Neural cell (in vitro differentiated cells): ENCODE results near the gene RAB2B. TPM values are rescaled to one million over a fixed set of nuclear protein-coding genes. Genes with fewer than 3 reads are reported as not detected.

ENCODE experiments used
- H2AFZ ChIP-seq: fragments of 200-600, 300-800 bp; sonication (generic), shearing (Covaris generic); 2 replicates; pipeline ENCODE4 v1.6.0; 2014; ENCODE audit warnings: low read depth, mild to moderate bottlenecking, antibody characterized with exemption, low read length, moderate library complexity
- H3F3A ChIP-seq: fragments of 200-600 bp; shearing (Covaris generic); 2 replicates; pipeline ENCODE4 v1.6.1; 2016; ENCODE audit warnings: mild to moderate bottlenecking, moderate library complexity, mixed read lengths, antibody characterized with exemption, low read length; ENCODE audit not compliant: insufficient read depth, poor library complexity, severe bottlenecking
- H3K27ac ChIP-seq: fragments of 200-600, 300-800 bp; sonication (generic), shearing (Covaris generic); 2 replicates; pipeline ENCODE4 v1.5.1; 2014; ENCODE audit warnings: mild to moderate bottlenecking, low read length, moderate library complexity
- H3K27me3 ChIP-seq: fragments of 300-800, 200-600 bp; sonication (generic), shearing (Covaris generic); 2 replicates; pipeline ENCODE4 v1.6.0; 2014; ENCODE audit warnings: mild to moderate bottlenecking, low read depth, low read length, moderate library complexity; ENCODE audit not compliant: insufficient read depth
- H3K36me3 ChIP-seq: fragments of 300-800, 200-600 bp; sonication (generic), shearing (Covaris generic); 2 replicates; pipeline ENCODE4 v1.5.1; 2014; ENCODE audit warnings: mild to moderate bottlenecking, antibody characterized with exemption, low read length, moderate library complexity; ENCODE audit not compliant: insufficient read depth
- H3K4me2 ChIP-seq: fragments of 300-800, 200-600 bp; sonication (generic), shearing (Covaris generic); 2 replicates; pipeline ENCODE4 v1.6.0; 2014; ENCODE audit warnings: mild to moderate bottlenecking, low read length
- H3K4me3 ChIP-seq: fragments of 300-800, 200-600 bp; sonication (generic), shearing (Covaris generic); 2 replicates; pipeline ENCODE4 v1.5.1; 2014; ENCODE audit warnings: mild to moderate bottlenecking, low read length, moderate library complexity
- H3K79me2 ChIP-seq: fragments of 200-600 bp; shearing (Covaris generic); replicated peaks from 2 replicates; pipeline ENCODE4 v1.6.0; 2014; ENCODE audit warnings: mild to moderate bottlenecking, low read length, moderate library complexity; ENCODE audit not compliant: insufficient read depth
- H3K9ac ChIP-seq: fragments of 300-800, 200-600 bp; sonication (generic), shearing (Covaris generic); 2 replicates; pipeline ENCODE4 v1.6.1; 2016; ENCODE audit warnings: mild to moderate bottlenecking, low read length, mixed read lengths
- H3K9me2 ChIP-seq: fragments of 200-600 bp; shearing (Covaris generic); 2 replicates; pipeline ENCODE4 v1.6.1; 2016; ENCODE audit warnings: mild to moderate bottlenecking, low read length, mixed read lengths; ENCODE audit not compliant: insufficient read depth
- H3K9me3 ChIP-seq: fragments of 200-600, 300-800 bp; sonication (generic), shearing (Covaris generic); 2 replicates; pipeline ENCODE4 v1.6.1; 2016; ENCODE audit warnings: mild to moderate bottlenecking, mixed run types, low read length, moderate library complexity, mixed read lengths
- H4K20me1 ChIP-seq: fragments of 200-600 bp; shearing (Covaris generic); 2 replicates; pipeline ENCODE4 v1.6.1; 2016; ENCODE audit warnings: mild to moderate bottlenecking, mixed run types; ENCODE audit not compliant: insufficient read depth
- CTCF ChIP-seq: fragments of 450-650 bp; IDR thresholded peaks from 2 replicates; pipeline ENCODE4 v1.5.1; 2014; ENCODE audit warnings: antibody characterized with exemption, mild to moderate bottlenecking, moderate library complexity; ENCODE audit not compliant: poor library complexity, severe bottlenecking
- EP300 ChIP-seq: fragments of 450-650 bp; conservative IDR thresholded peaks from 2 replicates; pipeline ENCODE4 v1.6.1; 2014; ENCODE audit warnings: antibody characterized with exemption, mild to moderate bottlenecking, moderate library complexity; ENCODE audit not compliant: poor library complexity, severe bottlenecking
- EZH2 ChIP-seq: fragments of 200-600, 300-800 bp; shearing (Covaris generic), sonication (generic); IDR thresholded peaks from 2 replicates; pipeline ENCODE4 v1.6.1; 2014; ENCODE audit warnings: antibody characterized with exemption, low read length, borderline replicate concordance, mild to moderate bottlenecking; ENCODE audit not compliant: insufficient read depth, poor library complexity, severe bottlenecking
- MXI1 ChIP-seq: fragments of 450-650 bp; conservative IDR thresholded peaks from 2 replicates; pipeline ENCODE4 v1.6.1; 2014; ENCODE audit warnings: antibody characterized with exemption, mild to moderate bottlenecking; ENCODE audit not compliant: poor library complexity, severe bottlenecking
- POLR2AphosphoS5 ChIP-seq: IDR thresholded peaks from 2 replicates; pipeline ENCODE4 v1.6.1; 2012
- SMC3 ChIP-seq: fragments of 450-650 bp; conservative IDR thresholded peaks from 2 replicates; pipeline ENCODE4 v1.6.1; 2014; ENCODE audit warnings: antibody characterized with exemption, mild to moderate bottlenecking, moderate library complexity; ENCODE audit not compliant: poor library complexity
- TAF1 ChIP-seq: IDR thresholded peaks from 2 replicates; pipeline ENCODE4 v1.6.1; 2012; ENCODE audit warnings: low read depth
- polyA plus RNA-seq: library from polyadenylated mRNA; depleted of rRNA; stranded (reverse); fragments of >200 nt; gene quantifications from 2 replicates; pipeline ENCODE4 v1.2.3, GENCODE V29; 2014
- TF ChIP-seq, protein P1 (sequence below): IDR thresholded peaks from 2 replicates; pipeline ENCODE4 v1.6.1; 2012; ENCODE audit warnings: borderline replicate concordance

RAB2B gene
- polyA plus RNA-seq, 1 donor from 2014 or later: 47.9 TPM

- H3K36me3 ChIP-seq: peaks cover 4% of the 10 kb centered on the region
- peaks cover 34% of the 10 kb centered on the region for H3K79me2 ChIP-seq
- no peak overlapping the region for H3K9ac ChIP-seq
- no peak overlapping the region for H3K27ac ChIP-seq
- no peaks in the 10 kb centered on the region for H3K9me2 ChIP-seq
- no peaks in the 10 kb centered on the region for H3K27me3 ChIP-seq
- no peaks in the 10 kb centered on the region for H4K20me1 ChIP-seq
- H3K4me2 ChIP-seq: no peak overlapping the region
- no peak overlapping the region for H3K4me3 ChIP-seq
- H3F3A ChIP-seq: no peaks in the 10 kb centered on the region
- TF ChIP-seq SMC3 (no peak), EZH2 (no peak), EP300 (no peak), CTCF (no peak)
- H3K9me3 ChIP-seq: no peaks in the 10 kb centered on the region
- no peak overlapping the region for H2AFZ ChIP-seq
Observed at GRCh38 chr14:21505012-21505553, 28.3 kb upstream of the RAB2B start.

GRCh38 chr14:21503376-21503775, 26.6 kb upstream of the RAB2B start:
- no peak overlapping the region for H3K4me2 ChIP-seq
- H3K27me3 ChIP-seq: no peaks in the 10 kb centered on the region
- no peaks in the 10 kb centered on the region for H3F3A ChIP-seq
- no peak overlapping the region for H3K9ac ChIP-seq
- no peaks in the 10 kb centered on the region for H4K20me1 ChIP-seq
- peaks cover 20% of the 10 kb centered on the region for H3K79me2 ChIP-seq
- H3K4me3 ChIP-seq: no peak overlapping the region
- H3K9me2 ChIP-seq: no peaks in the 10 kb centered on the region
- H3K27ac ChIP-seq: no peak overlapping the region
- TF ChIP-seq, protein P1, sequence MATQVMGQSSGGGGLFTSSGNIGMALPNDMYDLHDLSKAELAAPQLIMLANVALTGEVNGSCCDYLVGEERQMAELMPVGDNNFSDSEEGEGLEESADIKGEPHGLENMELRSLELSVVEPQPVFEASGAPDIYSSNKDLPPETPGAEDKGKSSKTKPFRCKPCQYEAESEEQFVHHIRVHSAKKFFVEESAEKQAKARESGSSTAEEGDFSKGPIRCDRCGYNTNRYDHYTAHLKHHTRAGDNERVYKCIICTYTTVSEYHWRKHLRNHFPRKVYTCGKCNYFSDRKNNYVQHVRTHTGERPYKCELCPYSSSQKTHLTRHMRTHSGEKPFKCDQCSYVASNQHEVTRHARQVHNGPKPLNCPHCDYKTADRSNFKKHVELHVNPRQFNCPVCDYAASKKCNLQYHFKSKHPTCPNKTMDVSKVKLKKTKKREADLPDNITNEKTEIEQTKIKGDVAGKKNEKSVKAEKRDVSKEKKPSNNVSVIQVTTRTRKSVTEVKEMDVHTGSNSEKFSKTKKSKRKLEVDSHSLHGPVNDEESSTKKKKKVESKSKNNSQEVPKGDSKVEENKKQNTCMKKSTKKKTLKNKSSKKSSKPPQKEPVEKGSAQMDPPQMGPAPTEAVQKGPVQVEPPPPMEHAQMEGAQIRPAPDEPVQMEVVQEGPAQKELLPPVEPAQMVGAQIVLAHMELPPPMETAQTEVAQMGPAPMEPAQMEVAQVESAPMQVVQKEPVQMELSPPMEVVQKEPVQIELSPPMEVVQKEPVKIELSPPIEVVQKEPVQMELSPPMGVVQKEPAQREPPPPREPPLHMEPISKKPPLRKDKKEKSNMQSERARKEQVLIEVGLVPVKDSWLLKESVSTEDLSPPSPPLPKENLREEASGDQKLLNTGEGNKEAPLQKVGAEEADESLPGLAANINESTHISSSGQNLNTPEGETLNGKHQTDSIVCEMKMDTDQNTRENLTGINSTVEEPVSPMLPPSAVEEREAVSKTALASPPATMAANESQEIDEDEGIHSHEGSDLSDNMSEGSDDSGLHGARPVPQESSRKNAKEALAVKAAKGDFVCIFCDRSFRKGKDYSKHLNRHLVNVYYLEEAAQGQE: no peak
- no peak for TF ChIP-seq EZH2
- no peak for TF ChIP-seq TAF1
- TF ChIP-seq MXI1: no peak
- TF ChIP-seq POLR2AphosphoS5: peak; percentile 7
- no peaks in the 10 kb centered on the region for H3K9me3 ChIP-seq
- H3K36me3 ChIP-seq: peaks cover 4% of the 10 kb centered on the region
- H2AFZ ChIP-seq: no peak overlapping the region

DNA sequence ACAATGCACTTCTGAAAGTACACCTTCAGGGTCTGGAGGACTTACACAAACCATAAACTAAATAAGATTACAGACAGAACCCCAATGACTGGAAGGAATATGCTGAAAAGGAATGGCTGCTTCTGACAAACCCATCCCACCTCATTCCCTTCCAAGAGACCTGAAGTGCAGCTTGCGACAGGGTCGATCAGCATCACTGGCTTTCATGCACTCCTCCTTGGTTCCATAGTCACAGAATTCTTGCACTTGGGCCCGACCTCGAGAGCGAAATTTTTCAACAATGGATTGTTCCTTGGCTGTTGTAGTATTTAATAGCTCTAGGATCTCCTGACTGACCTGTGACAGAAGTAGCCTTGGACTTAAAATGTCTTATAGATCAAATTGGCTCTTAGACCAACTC, 24.8 kb upstream of the RAB2B start:
- H2AFZ ChIP-seq: no peak overlapping the region
- H3K9me3 ChIP-seq: no peaks in the 10 kb centered on the region
- no peaks in the 10 kb centered on the region for H3F3A ChIP-seq
- H3K9ac ChIP-seq: no peak overlapping the region
- H3K27me3 ChIP-seq: no peaks in the 10 kb centered on the region
- no peaks in the 10 kb centered on the region for H4K20me1 ChIP-seq
- H3K4me2 ChIP-seq: no peak overlapping the region
- H3K36me3 ChIP-seq: peaks cover 10% of the 10 kb centered on the region
- no peak overlapping the region for H3K4me3 ChIP-seq
- no peak overlapping the region for H3K27ac ChIP-seq
- peaks cover 6% of the 10 kb centered on the region for H3K79me2 ChIP-seq
- TF ChIP-seq TAF1 (no peak), SMC3 (no peak)
- no peaks in the 10 kb centered on the region for H3K9me2 ChIP-seq
